ENCODE data around the gene TMPRSS3. TPM values are rescaled to one million over a fixed set of nuclear protein-coding genes. Genes with fewer than 3 reads are reported as not detected.

The TMPRSS3 gene
- total RNA-seq, 2 donors from 2014 or later: not detected

- TF ChIP-seq, protein P1, sequence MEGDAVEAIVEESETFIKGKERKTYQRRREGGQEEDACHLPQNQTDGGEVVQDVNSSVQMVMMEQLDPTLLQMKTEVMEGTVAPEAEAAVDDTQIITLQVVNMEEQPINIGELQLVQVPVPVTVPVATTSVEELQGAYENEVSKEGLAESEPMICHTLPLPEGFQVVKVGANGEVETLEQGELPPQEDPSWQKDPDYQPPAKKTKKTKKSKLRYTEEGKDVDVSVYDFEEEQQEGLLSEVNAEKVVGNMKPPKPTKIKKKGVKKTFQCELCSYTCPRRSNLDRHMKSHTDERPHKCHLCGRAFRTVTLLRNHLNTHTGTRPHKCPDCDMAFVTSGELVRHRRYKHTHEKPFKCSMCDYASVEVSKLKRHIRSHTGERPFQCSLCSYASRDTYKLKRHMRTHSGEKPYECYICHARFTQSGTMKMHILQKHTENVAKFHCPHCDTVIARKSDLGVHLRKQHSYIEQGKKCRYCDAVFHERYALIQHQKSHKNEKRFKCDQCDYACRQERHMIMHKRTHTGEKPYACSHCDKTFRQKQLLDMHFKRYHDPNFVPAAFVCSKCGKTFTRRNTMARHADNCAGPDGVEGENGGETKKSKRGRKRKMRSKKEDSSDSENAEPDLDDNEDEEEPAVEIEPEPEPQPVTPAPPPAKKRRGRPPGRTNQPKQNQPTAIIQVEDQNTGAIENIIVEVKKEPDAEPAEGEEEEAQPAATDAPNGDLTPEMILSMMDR (conservative IDR thresholded peaks at IDR 0.05): peak; percentile 53
- Histone ChIP-seq H3K27ac (ENCODE audit: low read depth, low read length) (no peak overlapping the region), H3K4me3 (ENCODE audit: low read length) (no peak overlapping the region), H3K36me3 (ENCODE audit: control insufficient read depth, insufficient read depth, low read length) (no peaks in the 10 kb centered on the region), H3K9ac (ENCODE audit: extremely low read depth, low read length, poor library complexity, severe bottlenecking) (no peak overlapping the region), H3K27me3 (ENCODE audit: control insufficient read depth, insufficient read depth, low read length, poor library complexity, severe bottlenecking) (no peaks in the 10 kb centered on the region), H3K9me3 (ENCODE audit: control insufficient read depth, low read length) (no peaks in the 10 kb centered on the region), H3K4me1 (ENCODE audit: control insufficient read depth, insufficient read depth, low read length) (no peaks in the 10 kb centered on the region)
- H3K9me3 Mint-ChIP-seq: peaks cover 16% of the 10 kb centered on the region
- H3K27ac Mint-ChIP-seq: no peak overlapping the region
- no peak overlapping the region for H3K4me3 Mint-ChIP-seq
- H3K27me3 Mint-ChIP-seq (ENCODE audit: insufficient read depth): peaks cover 4% of the 10 kb centered on the region
- 70 to 100% methylated on average over 1 to 2 of the region's 2 CpGs for WGBS, 2 experiments (ENCODE audit: insufficient coverage in 1 of 2, insufficient read length in 1 of 2)
- no peaks in the 10 kb centered on the region for H3K4me1 Mint-ChIP-seq
- H3K36me3 Mint-ChIP-seq (ENCODE audit: low read depth): no peaks in the 10 kb centered on the region
- DNase-seq: no peak
Observed at GRCh38 chr21:42360317-42360716, 35.5 kb downstream of the TMPRSS3 start.

GRCh38 chr21:42358937-42359336, 36.9 kb downstream of the TMPRSS3 start:
- no peaks in the 10 kb centered on the region for H3K36me3 ChIP-seq (ENCODE audit: control insufficient read depth, insufficient read depth, low read length)
- H3K4me1 ChIP-seq (ENCODE audit: control insufficient read depth, insufficient read depth, low read length): no peaks in the 10 kb centered on the region
- Mint-ChIP-seq H3K9me3 (peaks cover 16% of the 10 kb centered on the region), H3K4me1 (no peaks in the 10 kb centered on the region), H3K4me3 (no peak overlapping the region), H3K27ac (no peak overlapping the region), H3K27me3 (ENCODE audit: insufficient read depth) (peaks cover 2% of the 10 kb centered on the region), H3K36me3 (ENCODE audit: low read depth) (no peaks in the 10 kb centered on the region)
- 87 to 97% methylated on average over 11 to 13 of the region's 13 CpGs for WGBS, 2 experiments (ENCODE audit: insufficient coverage in 1 of 2, insufficient read length in 1 of 2)
- H3K4me3 ChIP-seq (ENCODE audit: low read length): no peak overlapping the region
- DNase-seq: no peak
- H3K27me3 ChIP-seq (ENCODE audit: control insufficient read depth, insufficient read depth, low read length, poor library complexity, severe bottlenecking): no peaks in the 10 kb centered on the region
- TF ChIP-seq, protein P1 (conservative IDR thresholded peaks at IDR 0.05): no peak
- H3K27ac ChIP-seq (ENCODE audit: low read depth, low read length): no peak overlapping the region
- H3K9me3 ChIP-seq (ENCODE audit: control insufficient read depth, low read length): no peaks in the 10 kb centered on the region
- no peak overlapping the region for H3K9ac ChIP-seq (ENCODE audit: extremely low read depth, low read length, poor library complexity, severe bottlenecking)

DNA sequence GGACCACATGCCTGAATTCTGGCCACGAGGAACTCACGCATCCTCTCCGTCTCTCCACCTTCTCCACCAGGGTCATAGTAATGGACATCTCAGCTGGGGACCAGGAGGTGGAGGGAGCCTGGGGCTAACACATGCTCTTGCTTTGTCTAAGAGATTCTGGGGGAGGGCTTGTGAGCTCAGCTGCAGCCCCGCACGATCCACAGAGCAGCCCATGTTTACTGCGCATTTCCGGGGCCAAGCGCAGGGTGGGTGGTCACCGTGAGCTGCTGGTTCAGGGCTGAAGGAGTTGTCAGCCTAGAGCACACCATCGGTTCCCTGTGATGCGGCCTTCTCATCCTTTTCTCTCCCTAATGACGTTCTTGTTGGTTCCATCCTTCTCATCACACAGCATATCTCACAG, 37.6 kb downstream of the TMPRSS3 start:
- Mint-ChIP-seq H3K9me3 (peaks cover 16% of the 10 kb centered on the region), H3K27me3 (ENCODE audit: insufficient read depth) (peaks cover 2% of the 10 kb centered on the region), H3K36me3 (ENCODE audit: low read depth) (no peaks in the 10 kb centered on the region), H3K4me3 (no peak overlapping the region), H3K4me1 (no peaks in the 10 kb centered on the region), H3K27ac (no peak overlapping the region)
- no peaks in the 10 kb centered on the region for H3K9me3 ChIP-seq (ENCODE audit: control insufficient read depth, low read length)
- WGBS, 2 experiments (ENCODE audit: insufficient coverage in 1 of 2, insufficient read length in 1 of 2): 92 to 95% methylated on average over 9 to 11 of the region's 12 CpGs
- TF ChIP-seq, protein P1 (conservative IDR thresholded peaks at IDR 0.05): no peak
- H3K36me3 ChIP-seq (ENCODE audit: control insufficient read depth, insufficient read depth, low read length): no peaks in the 10 kb centered on the region
- H3K27ac ChIP-seq (ENCODE audit: low read depth, low read length): no peak overlapping the region
- no peak overlapping the region for H3K4me3 ChIP-seq (ENCODE audit: low read length)
- no peaks in the 10 kb centered on the region for H3K4me1 ChIP-seq (ENCODE audit: control insufficient read depth, insufficient read depth, low read length)
- H3K27me3 ChIP-seq (ENCODE audit: control insufficient read depth, insufficient read depth, low read length, poor library complexity, severe bottlenecking): no peaks in the 10 kb centered on the region
- DNase-seq: no peak
- no peak overlapping the region for H3K9ac ChIP-seq (ENCODE audit: extremely low read depth, low read length, poor library complexity, severe bottlenecking)
